HepG2 (cell line): ENCODE results near the gene CERS6.

Experiments
- EZH2 ChIP-seq: conservative IDR thresholded peaks from 2 replicates; pipeline ENCODE4 v1.6.1; 2012; ENCODE audit warnings: mild to moderate bottlenecking, low read depth, low read length, moderate library complexity
- NR3C1 ChIP-seq: sonication (generic); formaldehyde crosslinking; IDR thresholded peaks from 2 replicates; pipeline ENCODE4 v1.4.0; 2020; ENCODE audit warnings: missing genetic modification reagents
- TBX3 ChIP-seq: fragments of 450-650 bp; IDR thresholded peaks from 2 replicates; pipeline ENCODE4 v1.6.1; 2017; ENCODE audit warnings: antibody characterized with exemption, mild to moderate bottlenecking, inconsistent platforms, borderline replicate concordance
- ZBTB1 ChIP-seq: sonication (generic); formaldehyde crosslinking; IDR thresholded peaks from 2 replicates; pipeline ENCODE4 v1.4.0; 2020; ENCODE audit warnings: missing genetic modification reagents, borderline replicate concordance
- TF ChIP-seq, protein P1 (sequence below): sonication (generic); formaldehyde crosslinking; IDR thresholded peaks from 2 replicates; pipeline ENCODE4 v1.5.0; 2020; ENCODE audit warnings: missing genetic modification reagents

DNA sequence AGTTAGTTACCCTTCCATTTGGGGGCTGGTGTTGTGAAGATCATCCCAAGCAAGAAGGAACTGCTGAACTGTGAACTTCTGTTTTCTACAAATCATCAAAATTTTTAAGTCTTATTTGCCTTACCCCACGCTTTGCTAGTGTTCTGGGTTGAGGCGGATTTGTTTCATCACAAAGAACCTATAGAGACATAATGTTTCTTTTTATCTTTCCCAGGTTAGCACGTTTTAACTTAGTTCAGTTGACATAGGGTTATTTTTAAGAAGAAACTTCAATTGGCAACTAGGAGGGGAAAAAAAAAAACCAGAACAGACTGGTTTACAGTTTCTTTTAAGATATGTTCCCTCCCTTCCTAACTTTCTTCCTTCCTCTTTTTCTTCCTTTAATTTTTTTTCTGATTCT lies 31.1 kb upstream of the CERS6 start:
- no peak for TF ChIP-seq TBX3
- TF ChIP-seq, protein P1, sequence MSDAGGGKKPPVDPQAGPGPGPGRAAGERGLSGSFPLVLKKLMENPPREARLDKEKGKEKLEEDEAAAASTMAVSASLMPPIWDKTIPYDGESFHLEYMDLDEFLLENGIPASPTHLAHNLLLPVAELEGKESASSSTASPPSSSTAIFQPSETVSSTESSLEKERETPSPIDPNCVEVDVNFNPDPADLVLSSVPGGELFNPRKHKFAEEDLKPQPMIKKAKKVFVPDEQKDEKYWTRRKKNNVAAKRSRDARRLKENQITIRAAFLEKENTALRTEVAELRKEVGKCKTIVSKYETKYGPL, result no peak
- TF ChIP-seq ZBTB1, result no peak
- TF ChIP-seq NR3C1 (CRISPR knock-in tag), result no peak
- TF ChIP-seq EZH2, result no peak
